Mesenchymal stem cell (in vitro differentiated cells and primary cell): ENCODE data around the gene COQ8B.

Source experiments
- DNase-seq: peaks from one replicate; pipeline ENCODE4 v3.0.0-alpha.2; 2013
- H2AFZ ChIP-seq: one replicate; pipeline ENCODE4 v1.6.1; 2013; ENCODE audit warnings: low read depth, mild to moderate bottlenecking, control low read depth, inconsistent platforms, low read length, moderate library complexity
- H2AK5ac ChIP-seq: 2 replicates; pipeline ENCODE4 v1.6.1; 2013; ENCODE audit warnings: low read length, moderate library complexity, mild to moderate bottlenecking, inconsistent platforms; ENCODE audit not compliant: severe bottlenecking
- H2BK120ac ChIP-seq: one replicate; pipeline ENCODE4 v1.6.1; 2013; ENCODE audit warnings: low read depth, mild to moderate bottlenecking, inconsistent platforms, low read length, moderate library complexity
- H2BK12ac ChIP-seq, 2 experiments: one replicate each; pipeline ENCODE4 v1.6.1; 2013; ENCODE audit warnings: inconsistent platforms in 2 of 2, low read length in 2 of 2, mild to moderate bottlenecking in 2 of 2, moderate library complexity in 2 of 2, control low read depth in 1 of 2
- H2BK15ac ChIP-seq: one replicate; pipeline ENCODE4 v1.6.1; 2013; ENCODE audit warnings: mild to moderate bottlenecking, low read depth, inconsistent platforms; ENCODE audit not compliant: poor library complexity, severe bottlenecking
- H2BK5ac ChIP-seq: 2 replicates; pipeline ENCODE4 v1.6.1; 2013; ENCODE audit warnings: low read depth, mild to moderate bottlenecking, low read length, control low read depth, inconsistent platforms; ENCODE audit not compliant: poor library complexity, severe bottlenecking
- H3K14ac ChIP-seq, 2 experiments: one replicate each; pipeline ENCODE4 v1.6.1; 2013; ENCODE audit warnings: inconsistent platforms in 2 of 2, low read length in 2 of 2, control low read depth in 1 of 2, mild to moderate bottlenecking in 1 of 2, moderate library complexity in 1 of 2
- H3K18ac ChIP-seq, 2 experiments: one replicate each; pipeline ENCODE4 v1.6.1; 2013; ENCODE audit warnings: inconsistent platforms in 2 of 2, low read length in 2 of 2, control low read depth in 1 of 2, low read depth in 1 of 2, mild to moderate bottlenecking in 1 of 2
- H3K23ac ChIP-seq, 2 experiments: one replicate each; pipeline ENCODE4 v1.6.1; 2013; ENCODE audit warnings: inconsistent platforms in 2 of 2, low read length in 2 of 2, mild to moderate bottlenecking in 2 of 2, moderate library complexity in 2 of 2, control low read depth in 1 of 2
- H3K27ac ChIP-seq: 2 replicates; pipeline ENCODE4 v1.5.1; 2013; ENCODE audit warnings: mild to moderate bottlenecking, moderate library complexity, low read length, control low read depth, inconsistent platforms; ENCODE audit not compliant: poor library complexity, severe bottlenecking
- H3K27me3 ChIP-seq, 2 experiments: 2 replicates each; pipeline versions ENCODE4 v1.6.1 to v1.7.0; 2013; ENCODE audit warnings: low read length in 2 of 2, mild to moderate bottlenecking in 2 of 2, moderate library complexity in 2 of 2, control low read depth in 1 of 2, inconsistent platforms in 1 of 2; ENCODE audit not compliant: control insufficient read depth in 1 of 2, insufficient read depth in 1 of 2
- H3K36me3 ChIP-seq, 2 experiments: 2 replicates each; pipeline versions ENCODE4 v1.6.1 to v1.7.0; 2013; ENCODE audit warnings: low read length in 2 of 2, control low read depth in 1 of 2, inconsistent platforms in 1 of 2, low read depth in 1 of 2, mild to moderate bottlenecking in 1 of 2; ENCODE audit not compliant: insufficient read depth in 2 of 2, control insufficient read depth in 1 of 2
- H3K4ac ChIP-seq, 2 experiments: one replicate each; pipeline ENCODE4 v1.6.1; 2013; ENCODE audit warnings: inconsistent platforms in 2 of 2, low read length in 2 of 2, mild to moderate bottlenecking in 2 of 2, moderate library complexity in 2 of 2, control low read depth in 1 of 2, low read depth in 1 of 2
- H3K4me1 ChIP-seq: 2 replicates; pipeline ENCODE4 v1.6.1; 2013; ENCODE audit warnings: low read depth, low read length, control low read depth; ENCODE audit not compliant: control insufficient read depth, insufficient read depth
- H3K4me2 ChIP-seq: 2 replicates; pipeline ENCODE4 v1.6.1; 2013; ENCODE audit warnings: low read length, mild to moderate bottlenecking, inconsistent platforms; ENCODE audit not compliant: poor library complexity, severe bottlenecking
- H3K4me3 ChIP-seq, 2 experiments: 2 replicates each; pipeline versions ENCODE4 v1.5.1 to v1.7.0; 2013; ENCODE audit warnings: low read length in 2 of 2, mild to moderate bottlenecking in 2 of 2, control low read depth in 1 of 2, low read depth in 1 of 2; ENCODE audit not compliant: insufficient read depth in 1 of 2
- H3K79me1 ChIP-seq: replicated peaks from 2 replicates; pipeline ENCODE4 v1.6.1; 2013; ENCODE audit warnings: mild to moderate bottlenecking, control low read depth, low read length, inconsistent platforms; ENCODE audit not compliant: poor library complexity, severe bottlenecking
- H3K9ac ChIP-seq: 2 replicates; pipeline ENCODE4 v1.7.0; 2013; ENCODE audit warnings: mild to moderate bottlenecking, low read length, moderate library complexity
- H3K9me3 ChIP-seq: 2 replicates; pipeline ENCODE4 v1.7.0; 2013; ENCODE audit warnings: mild to moderate bottlenecking, low read length; ENCODE audit not compliant: control insufficient read depth
- H4K8ac ChIP-seq: one replicate; pipeline ENCODE4 v1.6.1; 2013; ENCODE audit warnings: inconsistent platforms, mild to moderate bottlenecking, low read length, moderate library complexity
- H4K91ac ChIP-seq: one replicate; pipeline ENCODE4 v1.6.1; 2013; ENCODE audit warnings: mild to moderate bottlenecking, low read length, inconsistent platforms
- WGBS: methylation state at CpG from one replicate; pipeline ENCODE4 v1.1.7; 2013; ENCODE audit warnings: mixed read lengths; 5-methylcytosine and 5-hydroxymethylcytosine counted together

The COQ8B gene

GRCh38 chr19:40684280-40684679 lies 32.4 kb downstream of the COQ8B start:
- H3K4ac ChIP-seq, result no peak overlapping the region
- 98% methylated on average over 32 of the region's 32 CpGs for WGBS

GRCh38 chr19:40683437-40683836 lies 33.2 kb downstream of the COQ8B start:
- Histone ChIP-seq H3K4me1 (peaks cover 5% of the 10 kb centered on the region), H4K8ac (no peak overlapping the region), H3K9me3 (no peaks in the 10 kb centered on the region), H3K23ac (no peak overlapping the region), H3K4ac (no peak overlapping the region), H3K18ac (no peak overlapping the region), H3K14ac (no peak overlapping the region), H2BK12ac (no peak overlapping the region), H3K9ac (no peak overlapping the region), H3K27me3 (no peaks in the 10 kb centered on the region), H4K91ac (no peak overlapping the region), H2BK5ac (no peak overlapping the region), H2BK15ac (no peak overlapping the region), H3K4me2 (no peak overlapping the region), H3K79me1 (peaks cover 21% of the 10 kb centered on the region), H2AFZ (no peak overlapping the region), H3K27ac (no peak overlapping the region), H3K36me3 (peaks cover 71 to 77% of the 10 kb centered on the region in 2 experiments), H2AK5ac (no peak overlapping the region), H3K4me3 (no peak overlapping the region), H2BK120ac (no peak overlapping the region)
- 96% methylated on average over 9 of the region's 9 CpGs for WGBS
- no peak for DNase-seq

More at GRCh38 chr19:40684280-40684679, 32.4 kb downstream of the COQ8B start:
- H3K4me2 ChIP-seq, result no peak overlapping the region
- peaks cover 24% of the 10 kb centered on the region for H3K79me1 ChIP-seq
- no peak overlapping the region for H3K14ac ChIP-seq
- peaks cover 11% of the 10 kb centered on the region for H3K4me1 ChIP-seq
- H3K36me3 ChIP-seq, result peaks cover 62 to 70% of the 10 kb centered on the region in 2 experiments
- H4K8ac ChIP-seq, result peak overlapping the region; percentile 30
- no peak overlapping the region for H3K18ac ChIP-seq
- no peaks in the 10 kb centered on the region for H3K27me3 ChIP-seq
- no peak overlapping the region for H3K27ac ChIP-seq
- DNase-seq, result no peak
- no peak overlapping the region for H2BK120ac ChIP-seq
- no peak overlapping the region for H3K4me3 ChIP-seq
- no peaks in the 10 kb centered on the region for H3K9me3 ChIP-seq
- no peak overlapping the region for H3K23ac ChIP-seq
- no peak overlapping the region for H2AFZ ChIP-seq
- H2BK12ac ChIP-seq, result peak overlapping the region in 1 of 2 experiments; percentile 31
- no peak overlapping the region for H4K91ac ChIP-seq
- no peak overlapping the region for H3K9ac ChIP-seq
- H2AK5ac ChIP-seq, result no peak overlapping the region
- no peak overlapping the region for H2BK15ac ChIP-seq
- H2BK5ac ChIP-seq, result no peak overlapping the region

- no peak overlapping the region for H3K23ac ChIP-seq
- no peak overlapping the region for H3K9ac ChIP-seq
- H3K27ac ChIP-seq, result no peak overlapping the region
- no peak overlapping the region for H4K8ac ChIP-seq
- H3K36me3 ChIP-seq, result peaks cover 80 to 86% of the 10 kb centered on the region in 2 experiments
- no peak for DNase-seq
- H3K9me3 ChIP-seq, result no peaks in the 10 kb centered on the region
- peaks cover 16% of the 10 kb centered on the region for H3K79me1 ChIP-seq
- H2AFZ ChIP-seq, result no peak overlapping the region
- no peak overlapping the region for H4K91ac ChIP-seq
- no peak overlapping the region for H2BK12ac ChIP-seq
- H3K4me1 ChIP-seq, result peaks cover 2% of the 10 kb centered on the region
- H2AK5ac ChIP-seq, result no peak overlapping the region
- 95% methylated on average over 16 of the region's 18 CpGs for WGBS
- no peak overlapping the region for H3K14ac ChIP-seq
- H3K4ac ChIP-seq, result no peak overlapping the region
- no peaks in the 10 kb centered on the region for H3K27me3 ChIP-seq
- H3K18ac ChIP-seq, result no peak overlapping the region
- no peak overlapping the region for H2BK120ac ChIP-seq
- H2BK5ac ChIP-seq, result no peak overlapping the region
- H3K4me3 ChIP-seq, result no peak overlapping the region
- no peak overlapping the region for H2BK15ac ChIP-seq
- no peak overlapping the region for H3K4me2 ChIP-seq
These were observed 34.2 kb downstream of the COQ8B start for GRCh38 chr19:40682431-40682964.

GRCh38 chr19:40681039-40681438 lies 35.6 kb downstream of the COQ8B start:
- Histone ChIP-seq H3K79me1 (peaks cover 10% of the 10 kb centered on the region), H4K91ac (no peak overlapping the region), H3K18ac (no peak overlapping the region), H3K27me3 (no peaks in the 10 kb centered on the region), H2BK120ac (no peak overlapping the region), H3K4me1 (peaks cover 2% of the 10 kb centered on the region), H3K4ac (no peak overlapping the region), H3K4me2 (no peak overlapping the region), H3K4me3 (no peak overlapping the region), H3K27ac (no peak overlapping the region), H2AK5ac (no peak overlapping the region), H2BK15ac (no peak overlapping the region), H3K36me3 (peaks cover 86 to 90% of the 10 kb centered on the region in 2 experiments), H4K8ac (no peak overlapping the region), H3K9me3 (no peaks in the 10 kb centered on the region), H3K9ac (no peak overlapping the region), H2BK5ac (no peak overlapping the region), H2BK12ac (no peak overlapping the region), H3K23ac (no peak overlapping the region), H3K14ac (no peak overlapping the region), H2AFZ (no peak overlapping the region)
- WGBS, result 89% methylated on average over 4 of the region's 4 CpGs
- no peak for DNase-seq
